ENCODE data around the gene PITPNM2.

DNA sequence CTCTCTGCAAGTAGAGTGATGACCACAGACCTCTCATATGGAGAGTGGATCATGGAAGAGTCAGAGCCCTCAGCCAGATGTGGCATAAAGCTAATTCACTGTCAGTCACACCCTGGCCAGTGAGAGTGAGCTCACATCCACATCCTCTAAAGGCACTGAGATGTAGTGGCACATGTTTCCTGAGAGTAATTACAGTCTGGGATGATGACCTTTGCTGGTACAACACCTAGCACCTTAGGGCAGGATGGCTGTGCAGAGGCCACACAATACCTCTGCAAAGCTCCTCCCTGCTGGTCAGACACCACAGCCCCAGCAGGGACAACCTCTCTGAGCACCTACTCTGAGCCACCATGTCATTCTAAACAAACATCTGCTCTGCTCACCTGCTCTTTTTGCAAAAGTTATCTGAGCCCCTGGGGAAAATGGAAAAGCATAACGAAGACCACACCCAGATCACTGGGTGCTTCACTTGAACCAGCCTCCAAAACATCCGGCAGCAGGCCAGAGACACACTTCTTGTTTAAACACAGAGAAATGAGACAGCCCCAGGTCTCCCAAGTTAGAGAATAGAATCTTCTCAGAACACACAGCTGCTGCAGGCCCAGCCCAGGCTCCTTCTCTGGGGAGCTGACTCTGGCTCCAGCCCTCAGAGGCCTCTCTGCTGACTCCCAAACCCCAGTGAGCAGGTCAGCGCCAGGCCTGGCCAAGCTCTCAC is 30.3 kb downstream of the PITPNM2 start:
- TF ChIP-seq, protein P1, sequence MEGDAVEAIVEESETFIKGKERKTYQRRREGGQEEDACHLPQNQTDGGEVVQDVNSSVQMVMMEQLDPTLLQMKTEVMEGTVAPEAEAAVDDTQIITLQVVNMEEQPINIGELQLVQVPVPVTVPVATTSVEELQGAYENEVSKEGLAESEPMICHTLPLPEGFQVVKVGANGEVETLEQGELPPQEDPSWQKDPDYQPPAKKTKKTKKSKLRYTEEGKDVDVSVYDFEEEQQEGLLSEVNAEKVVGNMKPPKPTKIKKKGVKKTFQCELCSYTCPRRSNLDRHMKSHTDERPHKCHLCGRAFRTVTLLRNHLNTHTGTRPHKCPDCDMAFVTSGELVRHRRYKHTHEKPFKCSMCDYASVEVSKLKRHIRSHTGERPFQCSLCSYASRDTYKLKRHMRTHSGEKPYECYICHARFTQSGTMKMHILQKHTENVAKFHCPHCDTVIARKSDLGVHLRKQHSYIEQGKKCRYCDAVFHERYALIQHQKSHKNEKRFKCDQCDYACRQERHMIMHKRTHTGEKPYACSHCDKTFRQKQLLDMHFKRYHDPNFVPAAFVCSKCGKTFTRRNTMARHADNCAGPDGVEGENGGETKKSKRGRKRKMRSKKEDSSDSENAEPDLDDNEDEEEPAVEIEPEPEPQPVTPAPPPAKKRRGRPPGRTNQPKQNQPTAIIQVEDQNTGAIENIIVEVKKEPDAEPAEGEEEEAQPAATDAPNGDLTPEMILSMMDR (conservative IDR thresholded peaks at IDR 0.05; ENCODE audit: low read length), result no peak
- no peak for TF ChIP-seq EZH2phosphoT487 (IDR thresholded peaks at IDR 0.05; ENCODE audit: borderline replicate concordance, low read depth, low read length)

Measured in OCI-LY7 (cell line).